Stimulated activated naive CD8-positive, alpha-beta T cell treated with anti-CD3 and anti-CD28 coated beads, Interleukin-15, amount 100 ng/mL, for 72 hours (primary cell): ENCODE measurements around the gene TCF25.

Source experiments
- ATAC-seq: fragments of 150-1000 bp; cut with Tn5 transposase; 2 replicates; pipeline ENCODE4 v1.10.0; 2021; ENCODE audit warnings: mild to moderate bottlenecking, moderate library complexity
- DNase-seq, 2 donors: peaks; one replicate each; pipeline ENCODE4 v3.0.0; 2021 to 2022
- H3K27ac Mint-ChIP-seq, 2 donors: one replicate each; pipeline ENCODE4 v1.8.0; 2022; ENCODE audit warnings: mild to moderate bottlenecking in 2 of 2, mixed read lengths in 2 of 2, moderate library complexity in 2 of 2
- H3K27me3 Mint-ChIP-seq: one replicate; pipeline ENCODE4 v1.8.0; 2022; ENCODE audit warnings: mixed read lengths
- H3K4me1 Mint-ChIP-seq: one replicate; pipeline ENCODE4 v1.8.0; 2022; ENCODE audit warnings: mild to moderate bottlenecking, mixed read lengths
- H3K4me3 Mint-ChIP-seq, 2 donors: one replicate each; pipeline ENCODE4 v1.8.0; 2022; ENCODE audit warnings: mild to moderate bottlenecking in 2 of 2, mixed read lengths in 2 of 2, moderate library complexity in 1 of 2
- H3K9me3 Mint-ChIP-seq, 2 donors: one replicate each; pipeline ENCODE4 v1.8.0; 2022; ENCODE audit warnings: mixed read lengths in 2 of 2

Gene TCF25

DNA sequence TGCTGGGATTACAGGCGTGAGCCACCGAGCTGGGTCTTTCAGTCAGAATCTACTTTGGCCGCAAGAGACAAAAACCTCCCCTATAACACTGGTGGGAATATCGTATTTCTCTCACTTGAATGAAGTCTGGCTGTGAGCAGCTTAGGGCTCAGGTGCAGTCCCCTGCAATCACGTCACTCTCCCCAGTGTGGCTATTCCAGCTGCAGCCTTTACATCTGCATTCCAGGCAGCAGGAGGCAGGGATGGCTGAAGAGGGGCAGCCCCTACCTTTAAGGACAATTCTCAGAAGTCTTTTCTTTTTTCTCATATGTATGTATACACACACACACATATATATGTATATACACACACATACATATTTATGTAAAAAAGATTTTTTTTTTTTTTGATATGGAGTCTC lies 78.1 kb downstream of the TCF25 start:
- ATAC-seq: no peak
- no peak for DNase-seq
- H3K4me1 Mint-ChIP-seq: peaks cover 33% of the 10 kb centered on the region
- H3K27ac Mint-ChIP-seq: no peak overlapping the region
- H3K4me3 Mint-ChIP-seq: no peak overlapping the region
- no peaks in the 10 kb centered on the region for H3K9me3 Mint-ChIP-seq
- peaks cover 31% of the 10 kb centered on the region for H3K27me3 Mint-ChIP-seq

DNA sequence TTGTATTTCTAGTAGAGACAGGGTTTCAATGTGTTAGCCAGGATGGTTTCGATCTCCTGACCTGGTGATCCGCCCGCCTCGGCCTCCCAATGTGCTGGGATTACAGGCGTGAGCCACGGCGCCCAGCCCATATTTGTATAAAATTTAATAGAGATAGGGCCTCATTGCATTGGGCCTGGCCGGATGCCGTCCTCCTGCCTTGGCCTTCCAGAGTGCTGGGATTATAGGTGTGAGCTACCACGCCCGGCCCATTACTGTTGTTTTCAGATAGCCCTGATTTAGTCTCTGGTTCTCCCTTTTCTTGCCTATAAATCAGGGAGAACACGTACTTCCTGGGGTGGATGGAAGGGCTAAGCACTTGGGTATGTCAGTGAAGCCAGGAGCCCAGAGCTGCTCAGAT lies 78.7 kb downstream of the TCF25 start:
- no peaks in the 10 kb centered on the region for H3K9me3 Mint-ChIP-seq
- H3K4me3 Mint-ChIP-seq: no peak overlapping the region
- ATAC-seq (no peak), DNase-seq (no peak)
- no peak overlapping the region for H3K27ac Mint-ChIP-seq
- H3K27me3 Mint-ChIP-seq: peaks cover 25% of the 10 kb centered on the region
- peaks cover 33% of the 10 kb centered on the region for H3K4me1 Mint-ChIP-seq

DNA sequence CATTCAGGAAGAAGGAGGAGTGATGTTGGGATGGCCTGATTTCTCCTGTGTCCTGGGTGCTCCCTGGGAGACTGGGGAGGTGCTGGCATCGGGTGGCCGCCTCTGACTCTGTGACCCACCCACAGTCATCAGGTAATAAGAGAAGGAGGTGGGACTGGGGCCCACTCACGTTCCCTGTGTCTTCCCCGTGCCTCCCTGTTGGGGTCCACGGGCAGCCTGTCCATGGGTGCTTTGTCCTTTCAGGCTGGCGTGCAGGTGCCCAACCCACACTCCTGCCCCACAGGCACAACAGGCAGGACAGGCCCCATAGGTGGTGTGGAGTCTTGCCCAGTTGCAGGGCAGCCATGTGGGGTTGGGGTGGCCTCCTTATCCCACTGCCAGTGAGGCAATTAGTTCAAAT lies 79.2 kb downstream of the TCF25 start:
- Mint-ChIP-seq H3K4me3 (no peak overlapping the region), H3K4me1 (peaks cover 29% of the 10 kb centered on the region), H3K27ac (no peak overlapping the region), H3K27me3 (peaks cover 20% of the 10 kb centered on the region), H3K9me3 (no peaks in the 10 kb centered on the region)
- no peak for DNase-seq
- no peak for ATAC-seq

DNA sequence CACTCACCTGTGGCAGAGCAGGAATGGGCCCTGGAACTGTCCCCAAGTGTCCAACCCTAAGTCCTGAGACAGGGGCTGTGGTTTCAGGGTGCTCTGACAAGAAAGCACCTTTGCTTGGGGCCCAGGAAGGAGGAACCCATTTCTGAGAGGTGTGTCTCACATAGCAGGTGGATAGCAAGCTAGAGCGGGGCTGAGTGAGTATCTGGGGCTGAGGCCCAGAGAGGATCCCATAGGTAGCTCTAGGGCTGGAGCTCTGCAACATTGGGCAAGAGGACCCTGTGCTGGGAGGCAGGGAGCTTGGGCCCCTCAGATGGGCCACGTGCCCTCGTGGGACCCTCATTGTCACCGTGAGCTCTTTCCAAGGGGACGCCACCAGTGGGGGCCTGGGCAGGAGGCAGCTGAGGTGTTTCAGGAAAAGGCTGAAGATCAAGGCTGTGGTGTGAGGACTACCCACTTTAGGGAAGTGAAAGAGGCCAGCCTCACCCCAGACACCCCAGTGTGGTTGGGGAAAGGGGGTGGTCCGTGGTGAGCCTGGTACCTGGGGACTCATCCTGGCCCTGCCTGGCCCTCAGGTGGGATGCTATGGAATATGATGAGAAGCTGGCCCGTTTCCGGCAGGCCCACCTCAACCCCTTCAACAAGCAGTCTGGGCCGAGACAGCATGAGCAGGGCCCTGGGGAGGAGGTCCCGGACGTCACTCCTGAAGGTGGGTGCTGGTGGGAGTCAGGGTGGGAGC lies 80.4 kb downstream of the TCF25 start:
- Mint-ChIP-seq H3K27ac (peak overlapping the region in 1 of 2 donors; percentile 59), H3K9me3 (no peaks in the 10 kb centered on the region), H3K27me3 (peaks cover 10% of the 10 kb centered on the region), H3K4me1 (peaks cover 18% of the 10 kb centered on the region), H3K4me3 (no peak overlapping the region)
- DNase-seq: no peak
- no peak for ATAC-seq

DNA sequence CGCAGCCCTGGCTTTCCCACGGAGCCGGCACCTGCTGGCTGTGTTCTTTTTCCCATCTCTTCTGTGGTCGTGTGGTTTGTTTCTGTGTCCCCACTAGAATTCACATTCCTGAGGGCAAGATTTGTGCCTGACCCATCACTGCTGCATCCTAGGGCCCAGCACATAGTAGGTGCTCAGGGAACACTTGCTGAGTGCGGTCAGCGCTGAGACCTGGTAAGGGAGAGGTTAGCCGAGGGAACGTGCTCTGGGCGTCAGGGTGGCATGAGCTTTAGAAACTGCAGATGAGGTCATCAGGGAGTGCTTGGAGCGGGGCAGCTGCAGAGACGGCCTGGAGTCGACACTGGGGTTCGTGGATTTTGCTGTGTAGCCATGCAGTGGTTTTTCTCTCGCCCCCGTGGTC lies 81.1 kb downstream of the TCF25 start:
- peaks cover 17% of the 10 kb centered on the region for H3K4me1 Mint-ChIP-seq
- peaks cover 9% of the 10 kb centered on the region for H3K27me3 Mint-ChIP-seq
- no peaks in the 10 kb centered on the region for H3K9me3 Mint-ChIP-seq
- DNase-seq: no peak
- no peak overlapping the region for H3K27ac Mint-ChIP-seq
- H3K4me3 Mint-ChIP-seq: no peak overlapping the region
- ATAC-seq: no peak

DNA sequence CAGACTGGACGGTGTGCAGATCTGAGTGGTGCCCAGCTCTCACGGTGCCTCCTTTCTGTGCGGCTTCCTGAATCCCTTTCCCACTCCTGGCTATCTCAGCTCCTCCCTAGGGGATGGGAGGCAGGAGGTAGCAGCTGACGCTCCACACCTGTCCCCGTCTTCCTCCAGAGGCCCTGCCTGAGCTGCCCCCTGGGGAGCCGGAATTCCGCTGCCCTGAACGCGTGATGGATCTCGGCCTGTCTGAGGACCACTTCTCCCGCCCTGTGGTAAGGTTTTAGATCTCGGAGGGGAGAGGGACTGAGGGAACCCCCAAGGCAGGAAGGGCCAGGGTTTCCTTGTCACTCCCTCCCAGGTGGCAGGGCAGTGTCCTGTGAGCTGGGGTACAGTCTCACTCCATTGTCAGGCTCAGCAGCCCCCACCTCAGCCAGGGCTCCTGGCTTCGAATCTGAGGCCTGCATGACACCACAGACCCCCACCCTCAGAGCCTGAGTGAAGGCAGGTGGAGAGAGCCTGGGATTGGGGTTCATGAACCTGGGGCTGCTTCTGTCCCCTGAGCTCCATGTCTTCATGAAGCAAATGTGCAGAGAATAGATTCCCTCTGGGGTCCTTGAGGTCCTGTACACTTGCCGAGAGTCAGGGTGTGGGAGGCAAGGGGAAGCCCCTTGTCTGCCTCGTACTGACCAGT lies 81.8 kb downstream of the TCF25 start:
- H3K4me1 Mint-ChIP-seq: peaks cover 12% of the 10 kb centered on the region
- H3K27ac Mint-ChIP-seq: no peak overlapping the region
- peaks cover 3% of the 10 kb centered on the region for H3K27me3 Mint-ChIP-seq
- ATAC-seq (no peak), DNase-seq (no peak)
- H3K4me3 Mint-ChIP-seq: no peak overlapping the region
- no peaks in the 10 kb centered on the region for H3K9me3 Mint-ChIP-seq

DNA sequence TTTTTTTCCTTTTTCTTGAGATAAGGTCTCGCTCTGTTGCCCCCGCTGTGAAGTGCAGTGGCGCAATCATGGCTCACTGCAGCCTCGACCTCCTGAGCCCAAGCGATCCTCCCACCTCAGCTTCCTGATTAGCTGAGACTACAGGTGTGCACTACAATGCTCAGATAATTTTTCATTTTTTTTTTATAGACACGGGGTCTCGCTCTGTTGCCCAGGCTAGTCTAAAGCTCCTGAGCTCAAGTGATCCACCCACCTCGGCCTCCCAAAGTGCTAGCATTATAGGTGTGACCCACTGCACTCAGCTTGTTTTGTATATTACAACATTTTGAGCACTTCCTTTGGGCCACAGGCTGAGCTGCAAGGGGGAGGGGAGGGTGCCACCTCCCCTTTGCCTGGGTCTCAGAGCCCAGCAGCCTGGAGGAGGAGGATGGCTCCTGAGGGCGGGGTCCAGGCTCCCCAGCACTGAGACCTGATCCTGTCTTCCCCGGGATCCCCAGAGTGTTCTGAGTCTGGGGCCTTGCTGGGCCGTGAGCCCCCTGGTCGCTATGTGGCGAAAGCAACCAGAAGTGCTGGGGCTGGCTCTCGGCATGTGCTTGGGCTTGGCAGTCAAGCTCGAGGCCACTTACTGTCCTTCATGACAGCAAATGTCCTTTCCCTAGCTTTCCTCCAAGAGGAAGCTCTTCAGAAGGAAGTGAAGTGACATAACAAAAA lies 83.3 kb downstream of the TCF25 start:
- H3K27me3 Mint-ChIP-seq: no peaks in the 10 kb centered on the region
- ATAC-seq: no peak
- H3K4me3 Mint-ChIP-seq: no peak overlapping the region
- no peak overlapping the region for H3K27ac Mint-ChIP-seq
- no peak for DNase-seq
- peaks cover 12% of the 10 kb centered on the region for H3K4me1 Mint-ChIP-seq
- no peaks in the 10 kb centered on the region for H3K9me3 Mint-ChIP-seq

DNA sequence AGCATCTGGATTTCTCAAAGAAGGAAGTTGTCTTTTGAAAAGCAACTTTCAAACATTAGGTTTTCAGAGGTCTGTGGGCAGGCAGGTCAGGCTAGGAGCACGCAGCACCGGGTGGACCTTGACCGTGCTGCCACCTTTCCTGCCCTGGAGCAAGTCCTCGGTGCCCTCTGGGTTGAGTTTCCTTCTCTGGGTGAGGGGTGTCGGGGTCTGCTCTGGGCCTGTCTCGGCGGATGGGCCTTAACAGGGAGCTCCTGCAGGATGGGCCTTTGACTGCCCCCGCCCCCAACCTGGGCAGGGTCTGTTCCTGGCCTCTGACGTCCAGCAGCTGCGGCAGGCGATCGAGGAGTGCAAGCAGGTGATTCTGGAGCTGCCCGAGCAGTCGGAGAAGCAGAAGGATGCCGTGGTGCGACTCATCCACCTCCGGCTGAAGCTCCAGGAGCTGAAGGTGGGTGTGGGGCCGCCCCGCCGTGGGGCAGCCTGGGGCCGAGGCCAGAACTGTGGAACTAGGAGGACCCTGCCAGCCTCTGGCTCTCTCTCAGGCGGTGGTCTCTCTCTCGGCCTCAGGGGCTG lies 83.9 kb downstream of the TCF25 start:
- H3K27me3 Mint-ChIP-seq: no peaks in the 10 kb centered on the region
- DNase-seq (no peak), ATAC-seq (no peak)
- H3K4me1 Mint-ChIP-seq: peaks cover 12% of the 10 kb centered on the region
- no peaks in the 10 kb centered on the region for H3K9me3 Mint-ChIP-seq
- H3K4me3 Mint-ChIP-seq: no peak overlapping the region
- no peak overlapping the region for H3K27ac Mint-ChIP-seq

DNA sequence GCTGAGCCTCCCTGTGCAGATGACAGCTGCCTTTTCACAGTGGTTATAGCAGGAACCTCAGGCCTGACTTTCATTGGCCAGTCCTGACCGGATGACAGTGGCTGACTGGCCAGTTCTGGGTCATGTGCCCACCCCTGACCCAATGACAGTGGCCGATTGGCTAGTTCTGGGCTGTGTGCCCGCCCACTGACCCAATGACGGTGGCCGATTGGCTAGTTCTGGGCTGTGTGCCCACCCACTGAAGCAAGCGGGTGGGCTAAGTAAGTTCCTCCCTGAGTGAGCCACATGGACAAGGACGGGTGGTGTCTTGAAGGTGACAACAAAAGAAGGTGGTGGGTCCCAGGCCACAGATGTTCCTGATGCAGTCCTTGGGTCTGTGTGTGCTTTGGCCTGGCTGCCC lies 84.7 kb downstream of the TCF25 start:
- ATAC-seq: no peak
- no peak overlapping the region for H3K27ac Mint-ChIP-seq
- H3K4me1 Mint-ChIP-seq: peaks cover 12% of the 10 kb centered on the region
- H3K9me3 Mint-ChIP-seq: no peaks in the 10 kb centered on the region
- no peak for DNase-seq
- no peak overlapping the region for H3K4me3 Mint-ChIP-seq
- no peaks in the 10 kb centered on the region for H3K27me3 Mint-ChIP-seq

DNA sequence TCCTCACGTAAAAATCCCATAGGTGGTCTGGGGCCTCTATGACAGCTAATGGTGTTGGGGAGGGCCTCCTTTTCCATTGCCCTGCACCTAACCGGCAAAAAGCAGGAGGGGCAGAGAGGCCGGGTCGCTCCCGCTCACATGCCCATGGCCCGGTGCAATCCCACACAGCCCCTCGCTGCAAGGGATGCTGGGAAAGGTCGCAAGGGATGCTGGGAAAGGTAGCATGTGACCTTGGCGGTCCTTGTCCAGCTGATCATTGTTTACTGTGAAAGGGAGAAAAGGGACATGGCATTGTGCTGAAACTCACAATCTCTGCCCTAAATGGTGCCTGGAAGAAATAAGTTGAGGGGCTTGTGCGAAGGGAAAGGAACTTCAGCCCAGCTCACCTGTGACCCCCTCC lies 85.2 kb downstream of the TCF25 start:
- no peaks in the 10 kb centered on the region for H3K9me3 Mint-ChIP-seq
- H3K4me3 Mint-ChIP-seq: no peak overlapping the region

DNA sequence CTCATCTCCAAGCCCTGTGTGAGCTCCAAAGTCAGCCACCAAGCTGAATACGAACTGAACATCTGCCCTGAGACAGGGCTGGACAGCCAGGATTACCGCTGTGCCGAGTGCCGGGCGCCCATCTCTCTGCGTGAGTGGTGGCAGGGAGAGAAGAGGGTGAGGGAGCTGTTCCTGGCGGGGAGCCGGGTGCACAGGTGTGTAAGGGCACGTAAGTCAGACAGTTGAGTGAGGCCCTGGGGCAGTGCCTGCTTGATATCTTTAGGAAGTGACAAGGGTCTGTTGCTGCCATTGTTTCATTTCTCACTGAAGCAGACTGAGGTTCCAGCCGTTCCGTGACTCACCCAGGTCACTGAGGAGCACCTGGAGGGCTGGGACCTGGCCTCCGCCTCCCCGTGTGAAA lies 87.6 kb downstream of the TCF25 start:
- ATAC-seq (no peak), DNase-seq (no peak)
- H3K4me1 Mint-ChIP-seq: no peaks in the 10 kb centered on the region
- H3K27ac Mint-ChIP-seq: no peak overlapping the region
- no peak overlapping the region for H3K4me3 Mint-ChIP-seq
- H3K27me3 Mint-ChIP-seq: no peaks in the 10 kb centered on the region
- H3K9me3 Mint-ChIP-seq: no peaks in the 10 kb centered on the region

More for the DNA sequence above, 85.2 kb downstream of the TCF25 start:
- no peak overlapping the region for H3K27ac Mint-ChIP-seq
- DNase-seq: no peak
- peaks cover 9% of the 10 kb centered on the region for H3K4me1 Mint-ChIP-seq
- no peaks in the 10 kb centered on the region for H3K27me3 Mint-ChIP-seq
- no peak for ATAC-seq
